Activated CD4-positive, alpha-beta T cell treated with anti-CD3 and anti-CD28 coated beads for 1 hour (primary cell): ENCODE results near the gene SAMD14.

Experiments used
- DNase-seq: peaks from one replicate; pipeline ENCODE4 v3.0.0-alpha.2; 2020

SAMD14 gene

DNA sequence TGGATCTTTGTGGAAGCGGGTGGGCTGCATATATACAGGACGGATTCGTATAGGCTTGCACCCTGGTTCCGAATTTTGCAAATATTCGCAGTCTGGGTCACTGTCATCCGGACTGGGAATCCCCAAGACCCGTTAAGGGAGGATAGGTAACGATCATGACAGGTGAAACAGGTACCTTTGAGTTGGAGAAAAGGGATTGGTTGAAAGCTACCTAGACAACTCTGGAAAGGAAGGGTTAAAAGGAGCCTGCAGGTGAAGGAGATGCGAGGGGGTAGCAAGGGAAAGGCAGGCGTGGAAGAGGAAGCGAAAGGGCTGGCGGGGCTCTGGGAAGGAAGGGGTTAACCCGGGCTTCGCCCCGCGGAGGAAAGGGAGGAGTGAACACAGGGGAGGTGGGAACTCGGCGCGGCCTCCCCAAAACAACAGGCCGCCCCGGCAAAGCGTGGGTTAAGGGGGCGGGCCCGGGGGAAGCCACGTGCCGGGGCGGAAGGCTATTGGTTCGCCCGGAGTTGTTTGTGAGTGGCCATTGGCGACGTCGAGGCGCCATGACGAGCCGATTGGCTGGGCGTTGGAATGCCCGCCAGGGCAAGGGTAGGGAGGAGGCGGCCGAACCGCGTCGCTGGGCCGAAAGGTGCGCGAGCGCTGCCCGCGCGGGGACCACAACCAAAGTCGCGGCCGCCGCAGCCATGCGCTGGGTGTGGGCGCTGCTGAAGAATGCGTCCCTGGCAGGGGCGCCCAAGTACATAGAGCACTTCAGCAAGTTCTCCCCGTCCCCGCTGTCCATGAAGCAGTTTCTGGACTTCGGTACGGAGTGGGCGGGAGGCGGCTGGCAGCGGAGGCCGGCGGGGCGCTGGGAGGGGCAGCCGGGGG is 35.0 kb downstream of the SAMD14 start, which contains the start of gene PDK2:
Gene PDK2, plus strand, starts transcription at position 599 of the 867 bp plus-strand sequence. Its CDS starts 85 bp downstream, at position 684.
- peak; percentile 93 for DNase-seq

DNA sequence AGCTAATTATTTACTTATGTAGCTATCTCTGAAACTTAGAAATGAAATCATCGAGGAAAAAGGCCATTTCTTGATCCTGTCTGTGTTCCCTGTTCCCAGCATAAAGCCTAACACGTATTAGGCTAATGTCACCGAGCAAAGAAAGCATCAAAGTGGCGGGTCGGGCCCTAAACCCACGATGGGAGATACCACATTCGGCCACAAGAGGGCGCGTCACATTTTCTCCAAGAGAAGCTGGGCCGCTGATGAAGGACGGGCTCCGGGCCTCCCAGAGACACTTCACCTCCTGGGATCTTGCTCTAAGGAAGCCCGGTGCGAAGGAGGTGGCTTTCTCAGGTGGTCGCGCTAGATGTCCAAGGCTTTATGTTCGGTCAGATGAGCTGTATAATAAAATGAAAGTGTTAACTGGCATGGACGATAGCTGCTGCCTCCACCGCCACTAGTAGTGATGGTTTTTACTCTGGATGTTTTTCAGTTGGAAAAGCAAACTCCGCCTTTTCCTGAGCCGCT is 35.7 kb downstream of the SAMD14 start:
- peak; percentile 78 for DNase-seq

DNA sequence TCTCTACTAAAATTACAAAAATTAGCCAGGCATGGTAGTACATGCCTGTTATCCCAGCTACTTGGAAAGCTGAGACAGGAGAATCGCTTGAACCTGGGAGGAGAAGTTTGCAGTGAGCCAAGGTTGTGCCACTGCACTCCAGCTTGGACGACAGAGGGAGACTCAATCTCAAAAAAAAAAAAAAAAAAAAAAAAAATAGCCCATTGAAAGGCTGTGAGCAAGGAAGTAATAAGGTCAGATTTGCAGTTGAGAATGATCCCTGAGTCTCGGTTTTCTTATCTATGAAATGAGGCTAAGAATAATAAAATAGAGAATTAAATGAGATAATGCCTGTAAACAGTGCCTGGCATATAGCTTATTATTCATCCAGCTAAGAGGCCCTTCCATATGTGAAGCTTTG is 36.2 kb downstream of the SAMD14 start:
- DNase-seq: no peak

DNA sequence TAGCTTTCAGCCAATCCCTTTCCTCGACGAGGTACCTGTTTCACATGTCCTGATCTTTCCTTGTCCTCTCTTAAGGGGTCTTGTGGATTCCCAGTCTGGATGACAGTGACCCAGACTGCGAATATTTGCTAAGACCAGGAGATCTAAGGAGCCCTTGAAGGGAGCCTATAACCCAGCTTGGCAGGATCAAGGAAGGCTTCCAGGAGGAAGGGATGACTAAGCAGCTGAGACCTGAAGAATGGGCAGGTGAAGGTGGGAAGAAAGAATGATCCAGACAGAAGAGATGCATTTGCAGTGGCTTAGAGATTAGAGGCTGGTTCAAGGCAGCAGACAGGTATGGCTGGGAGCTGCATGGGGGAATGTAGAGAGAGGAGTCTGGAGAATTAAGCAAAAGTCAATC is 36.7 kb downstream of the SAMD14 start:
- DNase-seq: no peak

DNA sequence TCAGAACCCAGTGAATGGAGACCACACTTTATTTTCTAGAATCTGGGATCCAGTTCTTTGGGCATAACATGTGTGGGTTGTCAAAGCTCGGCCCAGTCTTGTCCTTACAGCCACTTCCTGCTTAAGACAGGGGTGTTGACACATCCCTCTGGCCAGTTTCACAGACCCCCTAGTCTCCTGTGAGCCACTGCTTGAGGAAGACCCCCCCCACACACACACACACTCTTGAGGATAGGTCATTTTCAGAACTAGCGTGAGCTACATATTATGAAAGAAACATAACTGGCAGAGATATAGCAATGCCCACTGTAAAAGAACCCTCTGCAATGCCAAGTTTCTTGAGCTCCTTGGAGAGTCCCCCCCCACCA is 38.1 kb downstream of the SAMD14 start:
- no peak for DNase-seq

DNA sequence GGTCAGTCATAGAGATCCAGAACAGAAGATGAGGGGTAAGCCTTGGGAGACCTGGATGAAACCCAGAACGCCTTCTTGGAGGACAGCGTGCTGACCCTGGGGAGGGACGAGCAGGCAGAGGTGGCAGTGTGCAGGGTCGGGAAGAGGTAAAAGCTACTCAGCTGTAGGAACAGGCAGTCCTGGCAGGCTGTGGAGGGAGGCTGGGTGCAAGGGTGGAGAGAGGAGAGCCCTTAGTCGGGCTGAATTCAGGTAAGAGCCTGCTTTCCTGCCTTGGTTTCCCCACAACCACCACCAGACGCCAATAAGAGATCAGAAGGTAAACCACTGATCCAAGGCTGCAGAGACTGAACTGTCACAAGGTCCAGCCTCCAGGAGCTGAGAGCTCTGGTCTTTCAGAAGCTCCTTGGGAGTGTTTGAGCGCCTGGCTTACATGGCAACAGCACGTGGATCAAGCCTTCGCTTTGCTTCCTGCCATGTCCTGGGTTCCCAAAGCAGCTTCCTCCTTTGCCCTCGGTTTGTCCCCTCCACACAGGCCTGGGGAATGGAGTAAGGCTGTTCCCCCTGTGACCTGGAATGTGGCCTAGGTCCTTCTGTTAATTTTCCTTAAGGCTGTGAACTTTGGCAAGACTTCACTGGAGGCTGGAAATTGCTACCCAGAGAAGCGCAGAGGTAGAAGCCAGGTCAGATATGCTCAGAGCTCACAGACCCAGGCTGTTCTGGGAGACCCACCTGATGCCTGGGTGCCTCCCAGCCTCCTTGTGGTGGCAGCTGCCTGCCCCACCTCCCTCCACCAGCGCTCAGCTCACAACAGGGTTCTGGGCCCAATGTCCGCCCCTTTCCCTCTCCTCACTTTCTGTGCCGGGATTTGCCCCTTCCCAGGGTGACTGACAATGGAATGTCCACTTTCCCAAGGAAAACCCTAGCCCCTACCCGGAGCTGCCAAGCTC is 38.7 kb downstream of the SAMD14 start:
- no peak for DNase-seq

DNA sequence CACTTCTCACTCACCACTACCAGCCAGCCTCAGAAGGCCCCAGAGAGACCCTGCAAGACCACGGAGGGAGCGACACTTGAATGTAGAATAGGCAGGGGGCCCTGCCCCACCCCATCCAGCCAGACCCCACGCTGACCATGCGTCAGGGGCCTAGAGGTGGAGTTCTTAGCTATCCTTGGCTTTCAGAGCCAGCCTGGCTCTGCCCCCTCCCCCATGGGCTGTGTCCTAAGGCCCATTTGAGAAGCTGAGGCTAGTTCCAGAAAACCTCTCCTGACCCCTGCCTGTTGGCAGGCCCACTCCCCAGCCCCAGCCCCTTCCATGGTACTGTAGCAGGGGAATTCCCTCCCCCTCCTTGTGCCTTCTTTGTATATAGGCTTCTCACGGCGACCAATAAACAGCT is 39.9 kb downstream of the SAMD14 start:
- DNase-seq: no peak

DNA sequence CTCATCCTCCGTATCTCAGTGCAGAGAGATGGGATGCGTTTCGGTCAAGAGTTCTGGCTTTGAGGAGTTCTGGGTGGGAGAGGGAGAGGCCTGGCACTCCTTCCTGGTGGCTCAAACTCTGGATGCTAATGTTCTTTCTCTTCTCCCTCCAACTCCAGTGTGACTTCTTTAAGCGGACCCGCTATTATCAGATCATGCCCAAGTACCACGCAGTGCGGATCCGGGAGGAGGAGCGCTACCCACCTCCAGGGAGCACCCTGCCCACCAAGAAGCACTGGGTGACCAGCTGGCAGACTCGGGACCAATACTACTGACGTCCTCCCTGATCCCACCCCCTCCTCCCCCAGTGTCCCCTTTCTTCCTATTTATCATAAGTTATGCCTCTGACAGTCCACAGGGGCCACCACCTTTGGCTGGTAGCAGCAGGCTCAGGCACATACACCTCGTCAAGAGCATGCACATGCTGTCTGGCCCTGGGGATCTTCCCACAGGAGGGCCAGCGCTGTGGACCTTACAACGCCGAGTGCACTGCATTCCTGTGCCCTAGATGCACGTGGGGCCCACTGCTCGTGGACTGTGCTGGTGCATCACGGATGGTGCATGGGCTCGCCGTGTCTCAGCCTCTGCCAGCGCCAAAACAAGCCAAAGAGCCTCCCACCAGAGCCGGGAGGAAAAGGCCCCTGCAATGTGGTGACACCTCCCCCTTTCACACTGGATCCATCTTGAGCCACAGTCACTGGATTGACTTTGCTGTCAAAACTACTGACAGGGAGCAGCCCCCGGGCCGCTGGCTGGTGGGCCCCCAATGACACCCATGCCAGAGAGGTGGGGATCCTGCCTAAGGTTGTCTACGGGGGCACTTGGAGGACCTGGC is 40.8 kb downstream of the SAMD14 start:
- no peak for DNase-seq

DNA sequence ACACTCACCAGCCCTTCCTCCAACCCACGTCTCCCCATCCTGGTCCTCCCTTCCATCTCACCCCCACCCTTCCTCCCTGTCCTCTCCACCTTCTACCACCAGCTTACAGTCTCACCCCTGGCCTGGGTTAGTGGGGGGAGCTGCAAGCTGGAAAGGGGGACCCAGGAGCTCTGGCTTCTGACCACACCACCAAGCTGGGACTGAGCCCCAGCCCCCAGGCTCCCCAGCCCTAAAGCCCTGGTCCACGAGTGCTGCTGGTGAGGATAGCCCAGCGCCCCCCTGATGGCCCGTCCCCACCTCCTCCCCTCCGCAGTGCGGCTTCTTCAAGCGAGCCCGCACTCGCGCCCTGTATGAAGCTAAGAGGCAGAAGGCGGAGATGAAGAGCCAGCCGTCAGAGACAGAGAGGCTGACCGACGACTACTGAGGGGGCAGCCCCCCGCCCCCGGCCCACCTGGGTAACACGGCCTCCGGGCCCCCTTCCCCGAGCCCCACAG is 42.0 kb downstream of the SAMD14 start:
- no peak for DNase-seq

DNA sequence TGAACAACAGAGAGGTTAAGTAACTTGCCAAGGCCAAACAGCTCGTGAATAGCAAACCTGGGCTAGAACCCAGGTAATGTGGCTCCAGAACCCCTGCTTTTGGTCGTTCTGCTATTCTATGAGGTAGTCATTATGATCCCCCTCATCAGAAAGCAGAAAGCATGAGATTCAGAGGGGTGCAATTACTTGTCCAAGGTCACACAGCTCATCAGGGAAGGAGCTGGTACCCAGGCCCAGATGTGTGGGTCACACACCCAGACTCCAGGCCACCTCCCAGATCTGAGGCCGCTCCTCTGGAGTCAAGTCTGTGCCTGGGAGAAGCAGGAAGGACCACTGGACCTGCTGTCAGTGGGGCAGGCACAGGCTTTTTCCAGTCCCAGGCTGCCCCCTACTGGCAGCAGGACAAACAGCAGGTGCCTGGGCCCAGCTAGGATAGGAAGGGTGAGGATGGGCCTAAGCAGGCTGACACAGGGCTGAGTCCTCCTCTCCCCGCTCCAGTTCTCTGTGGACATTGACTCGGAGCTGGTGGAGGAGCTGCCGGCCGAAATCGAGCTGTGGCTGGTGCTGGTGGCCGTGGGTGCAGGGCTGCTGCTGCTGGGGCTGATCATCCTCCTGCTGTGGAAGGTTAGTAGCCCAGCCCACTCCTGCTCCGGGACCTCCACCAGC is 42.6 kb downstream of the SAMD14 start:
- peak; percentile 66 for DNase-seq

DNA sequence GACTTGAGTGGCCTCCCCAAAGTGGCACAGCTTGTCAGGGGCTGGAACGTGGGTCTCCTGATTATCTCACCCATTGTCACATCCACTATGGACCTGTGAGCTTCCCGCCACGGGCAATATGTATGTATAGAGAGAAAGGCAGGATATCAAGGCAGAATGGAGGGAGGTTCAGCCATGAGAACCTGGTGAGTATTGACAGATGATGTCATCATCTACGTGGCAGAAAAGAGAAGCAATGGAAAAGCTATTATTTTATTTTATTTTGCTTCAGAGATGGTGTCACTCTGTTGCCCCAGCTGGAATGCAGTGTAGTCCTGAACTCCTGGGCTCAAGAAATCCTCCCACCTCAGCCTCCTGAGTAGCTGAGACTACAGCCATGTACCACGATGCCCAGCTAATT is 48.2 kb downstream of the SAMD14 start:
- no peak for DNase-seq

DNA sequence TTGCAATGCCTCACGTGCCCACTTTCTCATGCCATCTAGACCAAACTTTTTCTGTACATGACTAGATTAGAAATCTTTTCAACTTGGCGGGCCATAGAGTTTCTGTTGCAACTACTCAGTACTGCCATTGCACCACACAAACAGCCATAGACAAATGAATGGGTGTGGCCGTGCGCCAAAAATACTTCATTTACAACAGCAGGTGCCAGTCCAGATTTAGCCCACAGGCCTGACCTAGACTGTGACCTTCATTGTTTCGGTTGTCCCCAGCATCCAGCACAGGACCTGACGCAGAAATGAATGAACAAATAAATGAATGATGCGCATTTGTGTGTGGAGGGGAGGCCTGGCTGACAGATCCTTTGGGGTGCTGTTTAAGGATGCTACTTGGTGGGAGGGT is 49.1 kb downstream of the SAMD14 start:
- DNase-seq: no peak

DNA sequence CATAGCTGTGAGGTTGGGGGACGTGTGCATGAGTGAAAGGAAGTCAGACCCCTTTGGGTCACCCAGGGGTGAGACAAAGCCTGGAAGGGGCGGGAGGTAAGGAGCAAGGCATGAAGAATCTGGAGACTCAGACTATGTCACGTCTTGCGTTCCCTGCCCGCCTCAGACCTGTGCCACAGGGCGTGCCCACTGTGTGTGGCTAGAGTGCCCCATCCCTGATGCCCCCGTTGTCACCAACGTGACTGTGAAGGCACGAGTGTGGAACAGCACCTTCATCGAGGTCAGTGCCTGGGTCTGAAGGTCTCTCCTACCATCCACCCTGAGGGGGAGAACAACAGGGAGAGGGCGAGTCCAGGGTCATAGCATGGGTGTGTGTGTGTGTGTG is 49.9 kb downstream of the SAMD14 start:
- no peak for DNase-seq

DNA sequence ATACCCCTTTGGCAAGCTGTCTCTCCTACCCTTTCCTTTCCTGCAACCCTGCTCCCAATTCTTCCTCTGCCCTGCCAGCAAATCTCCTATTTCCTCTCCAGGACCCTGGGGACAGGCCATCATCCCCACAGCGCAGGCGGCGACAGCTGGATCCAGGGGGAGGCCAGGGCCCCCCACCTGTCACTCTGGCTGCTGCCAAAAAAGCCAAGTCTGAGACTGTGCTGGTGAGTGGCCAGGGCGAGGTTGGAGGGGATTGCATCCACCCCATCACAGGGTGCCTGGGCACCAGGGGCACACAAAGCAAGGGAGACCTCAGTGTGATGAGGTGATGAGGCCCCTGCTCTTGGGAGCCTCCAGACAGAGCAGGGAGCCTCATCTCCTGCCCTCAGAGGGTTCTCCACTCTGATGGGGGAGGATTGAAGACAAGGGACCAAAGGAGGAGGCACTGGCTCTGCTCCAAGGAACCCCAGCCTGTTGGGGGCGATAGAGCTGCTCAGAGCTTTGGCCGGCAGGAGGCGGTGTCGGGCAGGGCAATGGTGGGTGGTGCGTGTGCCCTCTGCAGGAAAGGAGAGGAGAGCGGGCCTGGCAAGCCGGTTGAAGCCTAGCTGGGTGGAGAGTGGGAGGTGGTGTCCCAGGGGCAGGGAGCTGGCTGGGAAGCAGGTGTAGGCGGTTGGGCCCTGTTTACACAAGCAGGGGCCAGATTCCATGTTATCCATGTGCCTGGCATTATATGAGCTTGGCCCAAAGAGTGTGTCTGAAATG is 50.4 kb downstream of the SAMD14 start:
- no peak for DNase-seq

DNA sequence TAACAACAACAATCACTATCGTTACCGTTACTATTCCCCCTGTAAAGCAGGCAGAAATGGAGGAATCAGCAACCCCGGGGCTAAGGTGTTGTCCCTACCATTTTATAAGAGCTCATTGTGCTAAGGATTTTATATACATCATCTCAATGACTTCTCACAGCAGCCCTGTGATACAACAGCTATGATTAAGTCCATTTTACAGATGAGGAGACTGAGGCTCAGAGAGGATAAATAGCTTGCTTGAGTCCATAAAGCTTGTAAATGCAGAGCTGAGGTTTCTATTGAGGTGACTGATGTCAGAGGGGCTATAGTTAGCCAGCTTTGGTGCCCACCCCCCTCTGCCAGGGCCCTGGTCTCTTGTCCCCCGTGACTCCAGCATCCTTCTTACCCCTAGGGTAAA is 51.5 kb downstream of the SAMD14 start:
- DNase-seq: no peak

DNA sequence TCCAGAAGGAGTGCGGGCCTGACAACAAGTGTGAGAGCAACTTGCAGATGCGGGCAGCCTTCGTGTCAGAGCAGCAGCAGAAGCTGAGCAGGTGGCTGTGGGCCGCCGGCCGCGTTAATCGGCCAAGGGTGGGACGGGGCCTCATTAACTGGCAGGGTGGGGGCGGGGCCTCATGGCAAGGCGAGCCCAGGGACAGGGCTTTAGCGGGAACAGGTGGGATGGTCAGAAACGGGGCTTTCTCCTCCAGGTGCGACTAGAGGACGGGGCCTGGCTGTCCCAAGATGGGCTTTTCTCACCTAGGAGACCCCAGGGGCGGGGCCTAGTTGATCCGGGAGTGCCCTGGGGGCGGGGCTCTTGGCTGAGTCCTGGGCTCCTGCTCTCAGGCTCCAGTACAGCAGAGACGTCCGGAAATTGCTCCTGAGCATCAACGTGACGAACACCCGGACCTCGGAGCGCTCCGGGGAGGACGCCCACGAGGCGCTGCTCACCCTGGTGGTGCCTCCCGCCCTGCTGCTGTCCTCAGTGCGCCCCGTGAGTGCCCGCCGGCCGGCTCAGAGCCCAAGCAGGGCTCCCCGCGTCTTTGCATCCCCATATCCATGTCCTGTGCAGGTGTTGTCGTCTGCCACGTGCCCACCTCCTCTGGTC is 53.2 kb downstream of the SAMD14 start:
- no peak for DNase-seq

DNA sequence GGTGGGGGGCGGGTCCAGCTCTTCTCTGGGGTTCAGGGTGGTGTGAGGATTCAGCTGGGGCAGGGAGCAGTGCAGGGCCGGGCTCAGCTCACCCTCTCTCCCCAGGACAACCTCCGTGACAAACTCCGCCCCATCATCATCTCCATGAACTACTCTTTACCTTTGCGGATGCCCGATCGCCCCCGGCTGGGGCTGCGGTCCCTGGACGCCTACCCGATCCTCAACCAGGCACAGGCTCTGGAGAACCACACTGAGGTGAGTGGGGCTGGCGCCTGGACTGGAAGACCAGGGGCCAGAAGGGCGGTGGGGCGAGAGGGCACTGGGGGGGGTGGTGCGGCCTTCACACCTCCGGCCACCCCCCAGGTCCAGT is 53.8 kb downstream of the SAMD14 start:
- DNase-seq: no peak

DNA sequence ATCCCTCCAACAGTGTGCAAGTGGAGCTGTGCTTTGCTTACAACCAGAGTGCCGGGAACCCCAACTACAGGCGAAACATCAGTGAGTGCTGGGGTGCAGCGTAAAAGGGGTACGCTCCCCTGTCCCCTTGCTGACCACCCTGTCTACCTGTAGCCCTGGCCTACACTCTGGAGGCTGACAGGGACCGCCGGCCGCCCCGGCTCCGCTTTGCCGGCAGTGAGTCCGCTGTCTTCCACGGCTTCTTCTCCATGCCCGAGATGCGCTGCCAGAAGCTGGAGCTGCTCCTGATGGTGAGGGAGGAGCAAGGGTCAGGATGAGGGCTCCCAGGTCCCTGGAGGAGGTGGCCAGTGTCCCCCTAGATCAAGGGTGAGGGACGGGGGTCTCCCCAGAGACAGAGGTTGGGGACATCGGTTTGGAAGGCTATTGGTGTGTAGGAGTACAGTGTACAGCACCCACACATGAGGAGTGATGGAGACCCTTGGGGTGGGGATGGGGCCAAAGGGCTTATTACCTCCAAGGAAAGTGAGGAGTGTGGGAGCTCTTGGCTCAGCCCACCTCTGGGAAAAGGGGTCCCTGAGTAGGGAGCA is 54.4 kb downstream of the SAMD14 start:
- no peak for DNase-seq

DNA sequence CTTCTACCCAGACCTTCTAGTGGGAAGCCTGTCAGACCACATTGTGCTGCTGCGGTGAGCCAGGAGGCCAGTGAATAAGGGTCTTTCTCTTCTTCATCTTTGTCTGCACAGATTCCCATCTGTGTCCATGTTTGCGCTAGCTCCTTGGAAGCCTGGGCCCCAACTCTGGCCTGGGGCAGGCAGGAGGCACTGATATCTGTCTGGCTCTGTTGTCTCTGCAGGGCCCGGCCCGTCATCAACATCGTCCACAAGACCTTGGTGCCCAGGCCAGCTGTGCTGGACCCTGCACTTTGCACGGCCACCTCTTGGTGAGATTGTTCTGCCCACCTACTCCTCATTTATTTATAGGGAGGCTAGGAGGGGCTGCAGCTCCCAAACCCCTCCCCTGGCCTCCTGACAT is 55.7 kb downstream of the SAMD14 start:
- DNase-seq: no peak

DNA sequence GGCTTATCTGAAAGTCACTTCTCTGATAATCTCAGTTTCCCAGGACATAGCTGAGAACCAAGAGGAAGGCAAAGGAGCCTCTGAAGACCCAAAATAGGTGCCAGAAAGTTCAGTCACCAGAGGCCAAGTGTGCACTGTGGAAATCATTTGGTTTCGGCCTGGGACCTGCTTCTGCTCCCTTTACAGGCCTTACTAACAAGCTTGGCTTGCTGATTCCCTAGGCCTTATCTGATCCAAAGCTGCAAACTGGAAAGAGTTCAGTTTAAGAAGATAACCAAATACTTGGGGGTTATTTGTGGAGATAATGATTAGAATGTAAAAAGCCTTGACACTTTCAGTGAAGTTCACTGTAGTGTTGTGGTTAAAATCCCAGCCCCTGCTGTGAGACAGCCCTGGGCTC is 57.0 kb downstream of the SAMD14 start:
- DNase-seq: no peak
